BJ (cell line): ENCODE data around the gene ARPC3. TPM values are rescaled to one million over a fixed set of nuclear protein-coding genes. Genes with fewer than 3 reads are reported as not detected.

Source experiments
- CTCF ChIA-PET: fragments of 350-600 bp; formaldehyde crosslinking; extraction: SDS; loops from one replicate; lab custom pipeline; 2021; ENCODE audit warnings: antibody characterized with exemption, inconsistent platforms; lab: Yijun Ruan, JAX
- POLR2A ChIA-PET: fragments of 300-600 bp; sonication (Branson Sonifier 250); formaldehyde crosslinking; extraction: SDS; loops from one replicate; lab custom pipeline; 2021; ENCODE audit warnings: antibody characterized with exemption; lab: Charles Lee
- DNase-seq: peaks from one replicate; pipeline ENCODE4 v3.0.0-alpha.2; 2011; ENCODE audit warnings: low read depth
- H3K27me3 ChIP-seq: 2 replicates; pipeline ENCODE4 v1.6.0; 2011; ENCODE audit warnings: low read length; ENCODE audit not compliant: control insufficient read depth, insufficient read depth
- H3K36me3 ChIP-seq: 2 replicates; pipeline ENCODE4 v1.5.1; 2011; ENCODE audit warnings: low read length; ENCODE audit not compliant: control insufficient read depth, insufficient read depth
- H3K4me3 ChIP-seq: 2 replicates; pipeline ENCODE4 v1.5.1; 2011; ENCODE audit warnings: low read depth, mild to moderate bottlenecking, control low read depth, low read length
- polyA plus RNA-seq: library from polyadenylated mRNA; depleted of rRNA; stranded (reverse); fragments of >200 nt; gene quantifications from 2 replicates; pipeline ENCODE4 v1.2.3, GENCODE V29; 2011; rRNA removed
- small RNA-seq: library from RNA; depleted of rRNA; stranded (forward); fragments of <200 nt; gene quantifications from one replicate; pipeline ENCODE3, GENCODE V24; 2012; ENCODE audit warnings: low replicate concordance, low read depth; ENCODE audit not compliant: insufficient read length
- TF ChIP-seq, protein P1 (sequence below): IDR thresholded peaks from 2 replicates; pipeline ENCODE4 v1.5.1; 2011; ENCODE audit warnings: low read depth, mild to moderate bottlenecking, control low read depth, inconsistent platforms, low read length, moderate library complexity; ENCODE audit not compliant: insufficient read depth

ARPC3 gene
- polyA plus RNA-seq, 1 experiment: 22.7 TPM

DNA sequence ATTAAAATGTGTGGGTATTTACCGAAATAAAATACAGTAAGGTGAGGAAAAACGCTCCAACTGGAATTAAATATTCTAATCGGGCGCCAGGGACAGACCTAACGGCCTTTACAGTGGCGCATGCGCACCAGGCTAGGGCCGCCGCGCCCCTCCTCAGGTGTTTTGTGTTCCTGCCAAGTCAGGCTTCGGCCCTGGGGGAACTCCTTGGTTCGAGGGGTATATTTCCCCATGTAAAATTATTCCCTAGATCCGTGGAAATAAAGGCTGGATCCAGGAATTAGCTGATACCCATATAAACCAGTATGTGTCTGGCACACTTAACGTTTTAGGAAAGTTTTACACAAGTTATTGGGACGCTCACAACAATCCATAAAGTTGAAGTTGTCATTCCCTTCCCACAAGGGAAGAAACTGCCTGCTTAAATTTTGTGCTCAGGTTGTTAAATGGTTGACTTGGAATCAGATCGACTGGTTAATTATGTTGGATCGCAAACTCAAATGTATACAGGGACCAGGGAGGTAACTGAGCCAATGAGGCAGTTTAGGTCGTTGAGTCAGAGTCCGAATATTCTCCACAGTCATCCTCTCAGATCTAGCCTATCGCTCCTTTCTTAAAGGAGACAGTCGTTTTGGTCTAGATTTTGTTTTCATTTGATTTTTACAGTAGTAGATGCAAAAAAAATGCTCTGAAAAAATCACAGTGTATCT lies 46.0 kb downstream of the ARPC3 start:
- DNase-seq: no peak
- Histone ChIP-seq H3K4me3 (peak overlapping the region; percentile 98), H3K36me3 (peaks cover 7% of the 10 kb centered on the region; the same call in 1 of the 2 replicates), H3K27me3 (no peaks in the 10 kb centered on the region)
- ChIA-PET CTCF (no interaction called here), POLR2A (interaction anchor here (0.7 kb wide), 1 partner anchor 248 kb away, joined by 4 read pairs; no protein-coding TSS in a partner anchor)
- TF ChIP-seq, protein P1, sequence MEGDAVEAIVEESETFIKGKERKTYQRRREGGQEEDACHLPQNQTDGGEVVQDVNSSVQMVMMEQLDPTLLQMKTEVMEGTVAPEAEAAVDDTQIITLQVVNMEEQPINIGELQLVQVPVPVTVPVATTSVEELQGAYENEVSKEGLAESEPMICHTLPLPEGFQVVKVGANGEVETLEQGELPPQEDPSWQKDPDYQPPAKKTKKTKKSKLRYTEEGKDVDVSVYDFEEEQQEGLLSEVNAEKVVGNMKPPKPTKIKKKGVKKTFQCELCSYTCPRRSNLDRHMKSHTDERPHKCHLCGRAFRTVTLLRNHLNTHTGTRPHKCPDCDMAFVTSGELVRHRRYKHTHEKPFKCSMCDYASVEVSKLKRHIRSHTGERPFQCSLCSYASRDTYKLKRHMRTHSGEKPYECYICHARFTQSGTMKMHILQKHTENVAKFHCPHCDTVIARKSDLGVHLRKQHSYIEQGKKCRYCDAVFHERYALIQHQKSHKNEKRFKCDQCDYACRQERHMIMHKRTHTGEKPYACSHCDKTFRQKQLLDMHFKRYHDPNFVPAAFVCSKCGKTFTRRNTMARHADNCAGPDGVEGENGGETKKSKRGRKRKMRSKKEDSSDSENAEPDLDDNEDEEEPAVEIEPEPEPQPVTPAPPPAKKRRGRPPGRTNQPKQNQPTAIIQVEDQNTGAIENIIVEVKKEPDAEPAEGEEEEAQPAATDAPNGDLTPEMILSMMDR: no peak

- TF ChIP-seq, protein P1: 0 out of 2 replicates have a peak, but pooled peaks have one; percentile 16
- no peak for DNase-seq
- Histone ChIP-seq H3K4me3 (peak within 1 kb of the TSS; percentile 98), H3K36me3 (peaks cover 7% of the 10 kb centered on the region; the same call in 1 of the 2 replicates), H3K27me3 (no peaks in the 10 kb centered on the region)
- POLR2A ChIA-PET: no interaction called here
- CTCF ChIA-PET: interaction anchor here (0.6 kb wide), 1 partner anchor 38 kb away, joined by 3 read pairs; no protein-coding TSS in a partner anchor
Observed at GRCh38 chr12:110403146-110403975, 46.8 kb downstream of the ARPC3 start, which contains the start of gene ANAPC7. ANAPC7 (minus strand) TSS chr12:110403708; CDS start chr12:110403627, 81 bp downstream.

Small RNA genes lying within 50 kb of the gene (small RNA-seq; reads per million reads assigned to genes)
- gene RF00278: not detected

Other genes starting within 250 kb of the ARPC3 start
- gene ATP2A2, start 169.1 kb downstream of the ARPC3 start, polyA plus RNA-seq: 145 and 267 TPM in 2 replicates
- 32.6 and 43.0 TPM in 2 replicates for gene ANAPC7, start 46.6 kb downstream of the ARPC3 start, polyA plus RNA-seq
- gene GPN3, start 17.9 kb upstream of the ARPC3 start, polyA plus RNA-seq: 10.6 and 21.8 TPM in 2 replicates
- gene FAM216A, start 18.5 kb upstream of the ARPC3 start, polyA plus RNA-seq: 13.0 and 16.6 TPM in 2 replicates
- gene VPS29, start 51.8 kb upstream of the ARPC3 start, polyA plus RNA-seq: 98.8 and 148 TPM in 2 replicates
- 0.33 and 0.69 TPM in 2 replicates for gene RAD9B, start 52.0 kb upstream of the ARPC3 start, polyA plus RNA-seq
- 6.0 and 8.8 TPM in 2 replicates for gene PPTC7, start 133.0 kb upstream of the ARPC3 start, polyA plus RNA-seq
- 34.0 and 34.1 TPM in 2 replicates for gene TCTN1, start 163.8 kb upstream of the ARPC3 start, polyA plus RNA-seq
- gene HVCN1, start 238.8 kb upstream of the ARPC3 start, polyA plus RNA-seq: 2.6 and 3.9 TPM in 2 replicates